Measurements from ENCODE around the gene SLC16A3. TPM values are rescaled to one million over a fixed set of nuclear protein-coding genes. Genes with fewer than 3 reads are reported as not detected.

Gene SLC16A3
- total RNA-seq, 1 donor from 2014 or later = 8.5 TPM

- Histone ChIP-seq H3K27ac (replicated peaks) (peak within 1 kb of the TSS; percentile 85), H3K36me3 (no peaks in the 10 kb centered on the region), H3K27me3 (ENCODE audit: low read depth) (no peaks in the 10 kb centered on the region), H3K4me1 (peaks cover 49% of the 10 kb centered on the region), H3K9me3 (replicated peaks) (no peaks in the 10 kb centered on the region), H3K4me3 (peak within 1 kb of the TSS; percentile 98)
- DNase-seq = peak; percentile 83
- TF ChIP-seq, protein P1, sequence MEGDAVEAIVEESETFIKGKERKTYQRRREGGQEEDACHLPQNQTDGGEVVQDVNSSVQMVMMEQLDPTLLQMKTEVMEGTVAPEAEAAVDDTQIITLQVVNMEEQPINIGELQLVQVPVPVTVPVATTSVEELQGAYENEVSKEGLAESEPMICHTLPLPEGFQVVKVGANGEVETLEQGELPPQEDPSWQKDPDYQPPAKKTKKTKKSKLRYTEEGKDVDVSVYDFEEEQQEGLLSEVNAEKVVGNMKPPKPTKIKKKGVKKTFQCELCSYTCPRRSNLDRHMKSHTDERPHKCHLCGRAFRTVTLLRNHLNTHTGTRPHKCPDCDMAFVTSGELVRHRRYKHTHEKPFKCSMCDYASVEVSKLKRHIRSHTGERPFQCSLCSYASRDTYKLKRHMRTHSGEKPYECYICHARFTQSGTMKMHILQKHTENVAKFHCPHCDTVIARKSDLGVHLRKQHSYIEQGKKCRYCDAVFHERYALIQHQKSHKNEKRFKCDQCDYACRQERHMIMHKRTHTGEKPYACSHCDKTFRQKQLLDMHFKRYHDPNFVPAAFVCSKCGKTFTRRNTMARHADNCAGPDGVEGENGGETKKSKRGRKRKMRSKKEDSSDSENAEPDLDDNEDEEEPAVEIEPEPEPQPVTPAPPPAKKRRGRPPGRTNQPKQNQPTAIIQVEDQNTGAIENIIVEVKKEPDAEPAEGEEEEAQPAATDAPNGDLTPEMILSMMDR (IDR thresholded peaks at IDR 0.05; ENCODE audit: borderline replicate concordance) = peak; percentile 26
- intact Hi-C loops (cut with micrococcal nuclease) = no loop called here
These were observed 16.3 kb upstream of the SLC16A3 start, which contains the start of gene CCDC57 for GRCh38 chr17:82212331-82213250. Gene CCDC57, minus strand, starts transcription at chr17:82212842. Its CDS starts 10,898 bp downstream, at chr17:82201944.

DNA sequence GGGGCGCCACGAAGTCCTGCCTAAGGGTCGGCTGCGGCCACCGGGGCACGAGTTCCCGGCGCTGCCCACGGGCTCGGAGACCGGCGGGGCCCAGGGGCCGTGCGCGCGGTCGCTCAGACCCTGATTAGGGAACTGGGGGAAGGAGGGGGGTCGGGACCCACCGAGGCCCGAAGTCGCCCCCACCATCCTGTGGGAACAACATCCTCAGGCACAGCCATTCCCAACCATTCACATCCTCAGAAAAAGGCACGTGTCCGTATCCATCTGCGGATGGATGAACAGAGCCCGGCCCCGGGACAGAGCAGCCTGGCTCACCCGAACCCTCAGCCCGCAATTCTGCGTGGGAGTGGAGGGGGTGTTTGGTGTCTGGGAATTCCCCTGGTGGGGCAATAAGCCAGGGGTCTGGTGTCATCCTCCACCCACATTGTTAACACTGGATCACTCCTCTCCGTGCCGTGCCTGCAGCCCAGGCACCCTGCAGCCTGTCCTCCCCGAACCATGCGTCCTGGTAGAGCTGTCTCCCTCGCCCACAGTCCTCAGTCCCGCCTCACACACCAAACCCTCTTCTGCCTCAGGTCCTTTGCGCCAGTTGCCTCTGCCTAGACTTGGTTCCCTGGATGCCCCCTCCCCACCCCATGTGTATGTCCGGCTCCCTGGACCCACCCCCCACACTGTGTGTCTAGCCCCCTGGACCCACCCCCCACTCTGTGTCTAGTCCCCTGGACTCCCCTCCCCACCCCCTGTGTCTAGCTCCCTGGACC lies 15.4 kb upstream of the SLC16A3 start:
- intact Hi-C loops (cut with micrococcal nuclease) = no loop called here
- H3K27me3 ChIP-seq (ENCODE audit: low read depth) = no peaks in the 10 kb centered on the region
- no peaks in the 10 kb centered on the region for H3K9me3 ChIP-seq (replicated peaks)
- no peaks in the 10 kb centered on the region for H3K36me3 ChIP-seq
- peak overlapping the region; percentile 98 for H3K4me3 ChIP-seq
- TF ChIP-seq, protein P1 (IDR thresholded peaks at IDR 0.05; ENCODE audit: borderline replicate concordance) = no peak
- no peak for DNase-seq
- peaks cover 53% of the 10 kb centered on the region for H3K4me1 ChIP-seq
- peak overlapping the region; percentile 85 for H3K27ac ChIP-seq (replicated peaks)

DNA sequence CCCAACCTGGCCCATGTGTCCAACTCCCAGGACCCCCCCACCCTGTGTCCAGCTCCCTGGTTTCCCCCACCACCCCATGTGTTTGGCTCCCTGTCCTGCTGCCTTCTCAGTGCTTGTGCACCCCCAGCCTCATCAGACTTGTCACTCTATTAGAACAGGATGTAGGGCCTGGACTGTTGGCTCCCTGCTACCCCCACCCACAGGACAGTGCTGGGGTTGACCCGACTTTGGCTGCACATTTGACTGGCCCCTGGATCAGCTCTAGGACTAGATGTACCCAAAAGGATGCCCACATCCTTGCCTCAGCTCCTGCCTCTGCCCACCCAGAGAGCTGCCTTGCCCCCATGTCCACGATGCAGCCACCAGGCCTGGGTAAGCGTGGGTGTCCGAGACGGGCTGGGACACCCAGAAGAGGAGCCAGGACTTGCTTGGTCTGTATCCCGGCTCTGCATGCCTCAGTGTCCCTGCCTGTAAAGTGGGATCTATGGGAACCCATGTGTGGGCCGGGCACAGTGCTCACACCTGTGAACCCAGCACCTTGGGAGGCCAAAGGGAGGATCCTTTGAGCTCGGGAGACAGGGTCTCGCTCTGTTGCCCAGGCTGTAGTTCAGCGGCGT lies 14.7 kb upstream of the SLC16A3 start:
- no peaks in the 10 kb centered on the region for H3K36me3 ChIP-seq
- peaks cover 53% of the 10 kb centered on the region for H3K4me1 ChIP-seq
- TF ChIP-seq, protein P1 (IDR thresholded peaks at IDR 0.05; ENCODE audit: borderline replicate concordance) = no peak
- no peak overlapping the region for H3K4me3 ChIP-seq
- no peak overlapping the region for H3K27ac ChIP-seq (replicated peaks)
- DNase-seq = no peak
- H3K9me3 ChIP-seq (replicated peaks) = no peaks in the 10 kb centered on the region
- no peaks in the 10 kb centered on the region for H3K27me3 ChIP-seq (ENCODE audit: low read depth)
- intact Hi-C loops (cut with micrococcal nuclease) = no loop called here

DNA sequence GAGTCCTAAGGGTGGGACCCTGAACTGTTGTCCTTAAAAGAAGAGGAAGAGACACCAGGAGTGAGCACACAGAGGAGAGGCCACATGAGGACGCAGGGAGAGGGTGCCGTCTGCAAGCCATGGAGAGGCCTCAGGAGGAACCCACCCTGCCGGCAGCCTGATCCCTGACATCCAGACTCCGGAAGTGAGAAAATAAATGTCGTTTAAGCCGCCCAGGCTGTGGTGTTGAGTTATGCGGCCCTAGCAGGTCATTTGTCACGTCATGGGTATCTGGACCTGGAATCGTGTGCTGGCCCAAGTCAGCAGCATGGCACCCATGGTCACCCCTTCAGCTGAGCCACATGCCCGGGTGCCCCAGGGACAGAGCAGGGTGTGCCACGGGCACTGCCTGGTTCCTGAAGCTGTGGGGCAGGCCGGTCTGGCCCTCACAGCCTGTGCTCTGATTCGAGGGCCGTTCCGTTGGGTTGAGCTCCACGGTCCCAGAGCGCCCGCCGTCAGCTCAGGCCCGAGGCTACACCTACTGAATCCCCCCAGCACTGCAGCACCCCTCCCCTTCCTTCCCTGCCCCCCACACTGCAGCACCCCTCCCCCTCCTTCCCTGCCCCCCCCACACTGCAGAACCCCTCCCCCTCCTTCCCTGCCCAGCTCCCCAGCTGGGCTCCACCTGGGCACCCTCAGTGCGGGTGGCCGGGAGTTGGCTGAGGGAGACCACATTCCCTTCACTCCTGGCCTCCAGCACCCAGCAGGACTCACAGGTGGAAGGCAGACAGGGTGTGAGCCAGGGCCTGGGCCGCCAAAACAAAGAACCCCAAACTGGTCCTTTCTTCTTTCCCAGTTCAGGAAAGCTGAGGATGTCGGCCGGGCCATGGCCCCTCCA lies 13.5 kb upstream of the SLC16A3 start:
- Histone ChIP-seq H3K4me3 (no peak overlapping the region), H3K27me3 (ENCODE audit: low read depth) (no peaks in the 10 kb centered on the region), H3K4me1 (peaks cover 53% of the 10 kb centered on the region), H3K27ac (replicated peaks) (no peak overlapping the region), H3K9me3 (replicated peaks) (no peaks in the 10 kb centered on the region), H3K36me3 (no peaks in the 10 kb centered on the region)
- DNase-seq = no peak
- TF ChIP-seq, protein P1 (IDR thresholded peaks at IDR 0.05; ENCODE audit: borderline replicate concordance) = no peak
- intact Hi-C loops (cut with micrococcal nuclease) = no loop called here
